ENCODE results near the gene GPSM1. TPM values are rescaled to one million over a fixed set of nuclear protein-coding genes. Genes with fewer than 3 reads are reported as not detected.

Gene GPSM1
- total and polyA plus RNA-seq, 9 of the 15 experiments (the other 6 are each of a cell fraction or from before 2014, with no cell fraction given), result 0.04 to 14.2 (median 3.1) TPM

DNA sequence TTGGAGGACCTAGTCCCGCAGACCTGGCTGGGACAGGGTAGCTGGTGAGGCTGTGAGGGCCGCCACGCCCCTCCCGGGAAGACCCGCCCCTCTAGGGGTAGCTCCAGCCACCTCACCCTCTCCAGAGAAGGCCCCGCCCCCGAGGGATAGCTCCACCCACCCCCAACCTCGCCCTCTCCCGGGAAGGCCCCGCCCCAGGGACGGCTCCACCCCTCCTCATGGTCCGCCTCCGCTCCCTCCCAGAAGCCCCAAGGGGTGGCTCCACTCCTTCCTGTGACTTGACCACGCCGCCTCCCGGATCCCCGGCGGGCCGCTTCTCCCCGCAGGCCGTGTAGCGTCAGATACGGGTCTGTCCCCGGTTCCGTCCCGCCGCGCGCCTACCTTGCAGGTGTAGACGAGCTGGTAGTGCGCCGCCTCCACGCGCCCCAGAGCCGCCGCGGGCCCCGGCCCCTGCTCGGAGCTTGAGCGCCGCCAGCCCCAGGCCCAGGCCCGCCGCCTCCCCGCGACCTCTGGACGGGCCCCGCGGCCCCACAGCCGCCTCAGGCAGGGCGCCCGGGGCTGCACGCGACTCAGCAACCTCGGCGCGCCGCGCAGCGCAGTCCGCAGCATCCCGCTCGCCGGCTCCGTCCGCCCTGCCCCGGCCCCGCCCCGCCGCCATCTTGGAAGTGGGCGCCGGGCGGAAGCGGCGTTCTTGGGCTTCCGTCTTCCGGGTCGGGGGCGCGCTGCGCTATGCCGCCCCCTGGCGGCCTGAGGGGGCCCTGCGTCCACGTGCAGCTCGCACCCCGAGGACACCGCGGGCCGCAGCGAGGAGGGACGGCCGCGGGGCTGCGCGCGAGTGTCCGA lies 36.0 kb downstream of the GPSM1 start, which contains the start of gene DNLZ (continued):
- peak; percentile 99 for TF ChIP-seq GATAD2B (IDR thresholded peaks at IDR 0.05; ENCODE audit: borderline replicate concordance)
- no peak for TF ChIP-seq ZNF311 (CRISPR knock-in tag; IDR thresholded peaks at IDR 0.05)
- peak; percentile 48 for TF ChIP-seq SP2 (IDR thresholded peaks at IDR 0.05; ENCODE audit: extremely low read depth, low read depth, low read length, poor library complexity, severe bottlenecking)
- TF ChIP-seq JUNB (CRISPR knock-in tag; conservative IDR thresholded peaks at IDR 0.05), result no peak
- TF ChIP-seq FOXM1 (IDR thresholded peaks at IDR 0.05; ENCODE audit: low read depth), result no peak
- TF ChIP-seq FOXM1 (CRISPR knock-in tag; IDR thresholded peaks at IDR 0.05; ENCODE audit: low read depth), result peak; percentile 95
- peak; percentile 75; the same call in 1 of the 2 replicates for TF ChIP-seq TARDBP (IDR thresholded peaks at IDR 0.05)
- TF ChIP-seq ZBTB40 (IDR thresholded peaks at IDR 0.05), result peak; percentile 92
- no peak; the same call in 1 of the 2 replicates for TF ChIP-seq ZBTB40 (CRISPR knock-in tag; IDR thresholded peaks at IDR 0.05)
- peak; percentile 57; the same call in 1 of the 2 replicates for TF ChIP-seq MBD2 (IDR thresholded peaks at IDR 0.05; ENCODE audit: borderline replicate concordance, low read depth)
- TF ChIP-seq PCBP1 (IDR thresholded peaks at IDR 0.05; ENCODE audit: low read depth, low read length, poor library complexity, severe bottlenecking), result peak; percentile 95
- TF ChIP-seq HDAC1 (IDR thresholded peaks at IDR 0.05), result peak in 1 of 2 experiments; percentile 66; a peak in 2 of 4 replicates
- TF ChIP-seq CTCF (IDR thresholded peaks at IDR 0.05 in 2 of 3, conservative IDR thresholded peaks at IDR 0.05 in 1 of 3; ENCODE audit: insufficient read depth in 2 of 3, low read depth in 1 of 3, low read length in 3 of 3), result peak; percentile 84 to 94 (median 93)

All from K562 (cell line).